HepG2 (cell line): Measurements from ENCODE around the gene B4GALT2. TPM values are rescaled to one million over a fixed set of nuclear protein-coding genes. Genes with fewer than 3 reads are reported as not detected.

Source experiments
- HDAC1 ChIP-seq: sonication (generic); formaldehyde crosslinking; IDR thresholded peaks from 2 replicates; pipeline ENCODE4 v1.5.1; 2020; ENCODE audit warnings: mild to moderate bottlenecking, missing genetic modification reagents
- HOXD1 ChIP-seq: sonication (generic); formaldehyde crosslinking; IDR thresholded peaks from 2 replicates; pipeline ENCODE4 v1.5.0; 2020; ENCODE audit warnings: missing genetic modification reagents
- MAFF ChIP-seq: IDR thresholded peaks from 2 replicates; pipeline ENCODE4 v1.6.1; 2011; ENCODE audit warnings: low read depth, low read length, improper control_type of control experiment
- ZBTB7B ChIP-seq: sonication (generic); formaldehyde crosslinking; IDR thresholded peaks from 2 replicates; pipeline ENCODE4 v1.4.0; 2020; ENCODE audit warnings: missing genetic modification reagents
- ZNF335 ChIP-seq: sonication (generic); formaldehyde crosslinking; IDR thresholded peaks from 2 replicates; pipeline ENCODE4 v1.4.0; 2020; ENCODE audit warnings: missing genetic modification reagents
- ZNF350 ChIP-seq: sonication (generic); formaldehyde crosslinking; IDR thresholded peaks from 2 replicates; pipeline ENCODE4 v1.4.0; 2020; ENCODE audit warnings: mild to moderate bottlenecking, low read depth, missing genetic modification reagents, borderline replicate concordance
- ZNF652 ChIP-seq: IDR thresholded peaks from 2 replicates; pipeline ENCODE4 v1.6.1; 2016; ENCODE audit warnings: low read depth, borderline replicate concordance
- ZNF891 ChIP-seq: sonication (generic); formaldehyde crosslinking; IDR thresholded peaks from 2 replicates; pipeline ENCODE4 v1.5.0; 2020; ENCODE audit warnings: mild to moderate bottlenecking, missing genetic modification reagents
- polyA plus RNA-seq, 8 experiments: library from polyadenylated mRNA; depleted of rRNA in 3 of 8; stranded (reverse) in 7 of 8; unstranded in 1 of 8; fragments of >200 nt; fragmentation: Illumina TruSeq in 4 of 8; extraction: Trizol in 4 of 8; gene quantifications; 2 replicates each; pipeline versions ENCODE4 v1.2.1 to v1.2.3, GENCODE V29; 2011 to 2016; ENCODE audit warnings: low read depth in 4 of 8, missing spikeins in 1 of 8, mixed read lengths in 1 of 8; ENCODE audit not compliant: insufficient read depth in 1 of 8
- total RNA-seq, 5 experiments: library from RNA; depleted of rRNA; stranded (reverse); fragments of >200 nt; fragmentation: Illumina TruSeq; extraction: Trizol; gene quantifications; 2 replicates each; pipeline ENCODE4 v1.2.3, GENCODE V29; 2016; ENCODE audit warnings: low read depth in 1 of 5
- TF ChIP-seq, protein P1 (sequence below): sonication (generic); formaldehyde crosslinking; IDR thresholded peaks from 2 replicates; pipeline ENCODE4 v1.5.0; 2020; ENCODE audit warnings: missing genetic modification reagents
- TF ChIP-seq, protein P2 (sequence below): sonication (generic); formaldehyde crosslinking; IDR thresholded peaks from 2 replicates; pipeline ENCODE4 v1.9.0; 2021; ENCODE audit warnings: missing genetic modification reagents, borderline replicate concordance
- TF ChIP-seq, protein P3 (sequence below): sonication (generic); formaldehyde crosslinking; IDR thresholded peaks from 2 replicates; pipeline ENCODE4 v1.5.0; 2020; ENCODE audit warnings: mild to moderate bottlenecking, missing genetic modification reagents, borderline replicate concordance
- TF ChIP-seq, protein P4 (sequence below), 2 experiments: sonication (generic) in 1 of 2; formaldehyde crosslinking in 1 of 2; IDR thresholded peaks; 2 replicates each; pipeline versions ENCODE4 v1.4.0 to v1.6.1; 2018 to 2020; ENCODE audit warnings: missing genetic modification reagents in 2 of 2, borderline replicate concordance in 1 of 2, low read depth in 1 of 2, mild to moderate bottlenecking in 1 of 2, missing biosample characterization in 1 of 2
- TF ChIP-seq, protein P5 (sequence below): IDR thresholded peaks from 2 replicates; pipeline ENCODE4 v1.6.1; 2012; ENCODE audit warnings: inconsistent platforms
- TF ChIP-seq, protein P6 (sequence below): sonication (generic); formaldehyde crosslinking; IDR thresholded peaks from 2 replicates; pipeline ENCODE4 v1.5.1; 2020; ENCODE audit warnings: mild to moderate bottlenecking, moderate library complexity, missing genetic modification reagents

Gene B4GALT2
- total and polyA plus RNA-seq, 2 of the 13 experiments (the other 11 are each of a cell fraction or from before 2014, with no cell fraction given): 41.9 to 78.0 TPM

DNA sequence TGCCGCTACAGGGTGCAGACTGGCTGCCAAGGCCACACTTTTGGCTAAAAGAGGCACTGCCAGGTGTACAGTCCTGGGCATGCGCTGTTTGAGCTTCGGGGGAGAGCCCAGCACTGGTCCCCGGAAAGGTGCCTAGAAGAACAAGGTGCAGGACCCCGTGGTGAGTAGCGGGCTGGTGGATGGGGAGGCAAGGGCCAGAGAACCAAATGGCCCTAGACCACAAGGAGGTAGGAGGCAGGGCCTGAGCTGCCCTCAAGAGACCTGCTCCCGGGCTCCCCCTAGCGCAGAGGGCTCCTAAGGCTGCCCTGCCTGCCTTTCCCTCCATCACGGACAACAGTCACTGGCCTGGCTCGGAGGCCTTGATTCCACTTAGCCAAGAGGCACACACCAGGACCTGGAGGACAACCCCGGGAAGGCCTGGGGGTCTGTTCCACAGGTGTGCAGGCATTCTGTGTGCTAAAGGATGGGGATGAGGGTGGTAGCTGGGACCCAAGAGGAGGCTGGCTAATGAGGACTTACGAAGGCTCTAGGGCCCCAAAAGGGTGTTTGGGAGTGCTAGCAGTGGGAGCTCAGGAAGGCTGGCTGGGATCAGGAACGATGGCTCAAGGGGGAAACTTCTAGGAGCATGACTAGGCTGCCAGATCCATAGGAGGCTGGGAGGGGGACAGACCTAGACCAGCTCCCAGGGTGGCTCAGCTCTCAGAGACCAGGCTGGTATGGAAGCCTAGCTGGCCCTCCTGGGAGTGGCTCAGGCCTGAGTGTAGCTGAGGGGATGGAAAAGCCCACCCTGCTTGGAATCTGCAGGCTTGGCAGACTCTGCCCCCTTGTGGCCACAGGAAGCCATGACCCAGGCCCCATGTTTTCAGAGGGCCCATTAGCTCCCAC, 44.7 kb upstream of the B4GALT2 start (continued):
- TF ChIP-seq, protein P1, sequence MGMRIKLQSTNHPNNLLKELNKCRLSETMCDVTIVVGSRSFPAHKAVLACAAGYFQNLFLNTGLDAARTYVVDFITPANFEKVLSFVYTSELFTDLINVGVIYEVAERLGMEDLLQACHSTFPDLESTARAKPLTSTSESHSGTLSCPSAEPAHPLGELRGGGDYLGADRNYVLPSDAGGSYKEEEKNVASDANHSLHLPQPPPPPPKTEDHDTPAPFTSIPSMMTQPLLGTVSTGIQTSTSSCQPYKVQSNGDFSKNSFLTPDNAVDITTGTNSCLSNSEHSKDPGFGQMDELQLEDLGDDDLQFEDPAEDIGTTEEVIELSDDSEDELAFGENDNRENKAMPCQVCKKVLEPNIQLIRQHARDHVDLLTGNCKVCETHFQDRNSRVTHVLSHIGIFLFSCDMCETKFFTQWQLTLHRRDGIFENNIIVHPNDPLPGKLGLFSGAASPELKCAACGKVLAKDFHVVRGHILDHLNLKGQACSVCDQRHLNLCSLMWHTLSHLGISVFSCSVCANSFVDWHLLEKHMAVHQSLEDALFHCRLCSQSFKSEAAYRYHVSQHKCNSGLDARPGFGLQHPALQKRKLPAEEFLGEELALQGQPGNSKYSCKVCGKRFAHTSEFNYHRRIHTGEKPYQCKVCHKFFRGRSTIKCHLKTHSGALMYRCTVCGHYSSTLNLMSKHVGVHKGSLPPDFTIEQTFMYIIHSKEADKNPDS (CRISPR knock-in tag): peak; percentile 43; the same call in 1 of the 2 replicates
- TF ChIP-seq ZNF350 (CRISPR knock-in tag) (peak; percentile 24; the same call in 1 of the 2 replicates), HDAC1 (CRISPR knock-in tag) (peak; percentile 29; the same call in 1 of the 2 replicates), MAFF (no peak), HOXD1 (CRISPR knock-in tag) (0 out of 2 replicates have a peak, but pooled peaks have one; percentile 14), ZBTB7B (CRISPR knock-in tag) (peak; percentile 84), ZNF891 (CRISPR knock-in tag) (peak; percentile 3; the same call in 1 of the 2 replicates), ZNF652 (CRISPR knock-in tag) (no peak), ZNF335 (peak; percentile 37; the same call in 1 of the 2 replicates)
- TF ChIP-seq, protein P2, sequence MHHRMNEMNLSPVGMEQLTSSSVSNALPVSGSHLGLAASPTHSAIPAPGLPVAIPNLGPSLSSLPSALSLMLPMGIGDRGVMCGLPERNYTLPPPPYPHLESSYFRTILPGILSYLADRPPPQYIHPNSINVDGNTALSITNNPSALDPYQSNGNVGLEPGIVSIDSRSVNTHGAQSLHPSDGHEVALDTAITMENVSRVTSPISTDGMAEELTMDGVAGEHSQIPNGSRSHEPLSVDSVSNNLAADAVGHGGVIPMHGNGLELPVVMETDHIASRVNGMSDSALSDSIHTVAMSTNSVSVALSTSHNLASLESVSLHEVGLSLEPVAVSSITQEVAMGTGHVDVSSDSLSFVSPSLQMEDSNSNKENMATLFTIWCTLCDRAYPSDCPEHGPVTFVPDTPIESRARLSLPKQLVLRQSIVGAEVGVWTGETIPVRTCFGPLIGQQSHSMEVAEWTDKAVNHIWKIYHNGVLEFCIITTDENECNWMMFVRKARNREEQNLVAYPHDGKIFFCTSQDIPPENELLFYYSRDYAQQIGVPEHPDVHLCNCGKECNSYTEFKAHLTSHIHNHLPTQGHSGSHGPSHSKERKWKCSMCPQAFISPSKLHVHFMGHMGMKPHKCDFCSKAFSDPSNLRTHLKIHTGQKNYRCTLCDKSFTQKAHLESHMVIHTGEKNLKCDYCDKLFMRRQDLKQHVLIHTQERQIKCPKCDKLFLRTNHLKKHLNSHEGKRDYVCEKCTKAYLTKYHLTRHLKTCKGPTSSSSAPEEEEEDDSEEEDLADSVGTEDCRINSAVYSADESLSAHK: no peak
- TF ChIP-seq, protein P3, sequence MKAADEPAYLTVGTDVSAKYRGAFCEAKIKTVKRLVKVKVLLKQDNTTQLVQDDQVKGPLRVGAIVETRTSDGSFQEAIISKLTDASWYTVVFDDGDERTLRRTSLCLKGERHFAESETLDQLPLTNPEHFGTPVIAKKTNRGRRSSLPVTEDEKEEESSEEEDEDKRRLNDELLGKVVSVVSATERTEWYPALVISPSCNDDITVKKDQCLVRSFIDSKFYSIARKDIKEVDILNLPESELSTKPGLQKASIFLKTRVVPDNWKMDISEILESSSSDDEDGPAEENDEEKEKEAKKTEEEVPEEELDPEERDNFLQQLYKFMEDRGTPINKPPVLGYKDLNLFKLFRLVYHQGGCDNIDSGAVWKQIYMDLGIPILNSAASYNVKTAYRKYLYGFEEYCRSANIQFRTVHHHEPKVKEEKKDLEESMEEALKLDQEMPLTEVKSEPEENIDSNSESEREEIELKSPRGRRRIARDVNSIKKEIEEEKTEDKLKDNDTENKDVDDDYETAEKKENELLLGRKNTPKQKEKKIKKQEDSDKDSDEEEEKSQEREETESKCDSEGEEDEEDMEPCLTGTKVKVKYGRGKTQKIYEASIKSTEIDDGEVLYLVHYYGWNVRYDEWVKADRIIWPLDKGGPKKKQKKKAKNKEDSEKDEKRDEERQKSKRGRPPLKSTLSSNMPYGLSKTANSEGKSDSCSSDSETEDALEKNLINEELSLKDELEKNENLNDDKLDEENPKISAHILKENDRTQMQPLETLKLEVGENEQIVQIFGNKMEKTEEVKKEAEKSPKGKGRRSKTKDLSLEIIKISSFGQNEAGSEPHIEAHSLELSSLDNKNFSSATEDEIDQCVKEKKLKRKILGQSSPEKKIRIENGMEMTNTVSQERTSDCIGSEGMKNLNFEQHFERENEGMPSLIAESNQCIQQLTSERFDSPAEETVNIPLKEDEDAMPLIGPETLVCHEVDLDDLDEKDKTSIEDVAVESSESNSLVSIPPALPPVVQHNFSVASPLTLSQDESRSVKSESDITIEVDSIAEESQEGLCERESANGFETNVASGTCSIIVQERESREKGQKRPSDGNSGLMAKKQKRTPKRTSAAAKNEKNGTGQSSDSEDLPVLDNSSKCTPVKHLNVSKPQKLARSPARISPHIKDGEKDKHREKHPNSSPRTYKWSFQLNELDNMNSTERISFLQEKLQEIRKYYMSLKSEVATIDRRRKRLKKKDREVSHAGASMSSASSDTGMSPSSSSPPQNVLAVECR (CRISPR knock-in tag): no peak
- TF ChIP-seq, protein P4, sequence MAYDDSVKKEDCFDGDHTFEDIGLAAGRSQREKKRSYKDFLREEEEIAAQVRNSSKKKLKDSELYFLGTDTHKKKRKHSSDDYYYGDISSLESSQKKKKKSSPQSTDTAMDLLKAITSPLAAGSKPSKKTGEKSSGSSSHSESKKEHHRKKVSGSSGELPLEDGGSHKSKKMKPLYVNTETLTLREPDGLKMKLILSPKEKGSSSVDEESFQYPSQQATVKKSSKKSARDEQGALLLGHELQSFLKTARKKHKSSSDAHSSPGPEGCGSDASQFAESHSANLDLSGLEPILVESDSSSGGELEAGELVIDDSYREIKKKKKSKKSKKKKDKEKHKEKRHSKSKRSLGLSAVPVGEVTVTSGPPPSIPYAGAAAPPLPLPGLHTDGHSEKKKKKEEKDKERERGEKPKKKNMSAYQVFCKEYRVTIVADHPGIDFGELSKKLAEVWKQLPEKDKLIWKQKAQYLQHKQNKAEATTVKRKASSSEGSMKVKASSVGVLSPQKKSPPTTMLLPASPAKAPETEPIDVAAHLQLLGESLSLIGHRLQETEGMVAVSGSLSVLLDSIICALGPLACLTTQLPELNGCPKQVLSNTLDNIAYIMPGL (CRISPR knock-in tag; IDR thresholded peaks at IDR 0.05; ENCODE audit: borderline replicate concordance in 1 of 2, low read depth in 1 of 2): peak; percentile 39 to 75; a peak in 3 of 4 replicates
- TF ChIP-seq, protein P5, sequence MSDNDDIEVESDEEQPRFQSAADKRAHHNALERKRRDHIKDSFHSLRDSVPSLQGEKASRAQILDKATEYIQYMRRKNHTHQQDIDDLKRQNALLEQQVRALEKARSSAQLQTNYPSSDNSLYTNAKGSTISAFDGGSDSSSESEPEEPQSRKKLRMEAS: 0 out of 2 replicates have a peak, but pooled peaks have one; percentile 15
- TF ChIP-seq, protein P6, sequence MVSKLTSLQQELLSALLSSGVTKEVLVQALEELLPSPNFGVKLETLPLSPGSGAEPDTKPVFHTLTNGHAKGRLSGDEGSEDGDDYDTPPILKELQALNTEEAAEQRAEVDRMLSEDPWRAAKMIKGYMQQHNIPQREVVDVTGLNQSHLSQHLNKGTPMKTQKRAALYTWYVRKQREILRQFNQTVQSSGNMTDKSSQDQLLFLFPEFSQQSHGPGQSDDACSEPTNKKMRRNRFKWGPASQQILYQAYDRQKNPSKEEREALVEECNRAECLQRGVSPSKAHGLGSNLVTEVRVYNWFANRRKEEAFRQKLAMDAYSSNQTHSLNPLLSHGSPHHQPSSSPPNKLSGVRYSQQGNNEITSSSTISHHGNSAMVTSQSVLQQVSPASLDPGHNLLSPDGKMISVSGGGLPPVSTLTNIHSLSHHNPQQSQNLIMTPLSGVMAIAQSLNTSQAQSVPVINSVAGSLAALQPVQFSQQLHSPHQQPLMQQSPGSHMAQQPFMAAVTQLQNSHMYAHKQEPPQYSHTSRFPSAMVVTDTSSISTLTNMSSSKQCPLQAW (CRISPR knock-in tag): 0 out of 2 replicates have a peak, but pooled peaks have one; percentile 29
